K562 (cell line): ENCODE results near the gene CPSF2. TPM values are rescaled to one million over a fixed set of nuclear protein-coding genes. Genes with fewer than 3 reads are reported as not detected.
A peak's percentile ranks its signal among the peaks of the same experiment; 100 is the strongest.

Experiments
- FOXA3 ChIP-seq, 2 experiments: fragments of 450-650 bp in 1 of 2; sonication (generic) in 1 of 2; formaldehyde crosslinking; IDR thresholded peaks in 1 of 2; conservative IDR thresholded peaks in 1 of 2; 2 replicates each; pipeline versions ENCODE4 v1.4.0 to v1.8.0; 2020 to 2022; ENCODE audit warnings: mild to moderate bottlenecking in 2 of 2, missing genetic modification reagents in 1 of 2
- GABPA ChIP-seq: fragments of 200-800 bp; sonication (Bioruptor generic); conservative IDR thresholded peaks from 2 replicates; pipeline ENCODE4 v1.6.1; 2016; ENCODE audit warnings: low read depth, missing genetic modification characterization, missing compliant biosample characterization
- HCFC1 ChIP-seq: IDR thresholded peaks from 2 replicates; pipeline ENCODE4 v1.6.1; 2012; ENCODE audit warnings: low read depth, low read length, improper control_type of control experiment
- HNRNPUL1 ChIP-seq: fragments of 200-400 bp; formaldehyde crosslinking; IDR thresholded peaks from 2 replicates; pipeline ENCODE4 v1.6.1; 2017; ENCODE audit warnings: low read length
- HOXB6 ChIP-seq: fragments of 250-450 bp; sonication (Bioruptor Pico); IDR thresholded peaks from 2 replicates; pipeline ENCODE4 v1.5.1; 2022; ENCODE audit warnings: mild to moderate bottlenecking, borderline replicate concordance
- IRF2 ChIP-seq: sonication (generic); formaldehyde crosslinking; IDR thresholded peaks from 2 replicates; pipeline ENCODE4 v1.8.1; 2022; ENCODE audit warnings: mild to moderate bottlenecking, missing genetic modification reagents
- JUN ChIP-seq, 2 experiments: sonication (generic) in 1 of 2; formaldehyde crosslinking in 1 of 2; IDR thresholded peaks; 2 replicates each; pipeline versions ENCODE4 v1.6.1 to v1.8.0; 2012 to 2022; ENCODE audit warnings: borderline replicate concordance in 2 of 2, mild to moderate bottlenecking in 2 of 2, improper control_type of control experiment in 1 of 2, low read depth in 1 of 2, low read length in 1 of 2, missing genetic modification reagents in 1 of 2
- MXI1 ChIP-seq: IDR thresholded peaks from 2 replicates; pipeline ENCODE4 v1.6.1; 2011; ENCODE audit warnings: low read depth, mild to moderate bottlenecking, improper control_type of control experiment, low read length
- NELFE ChIP-seq: IDR thresholded peaks from 2 replicates; pipeline ENCODE4 v1.6.1; 2011; ENCODE audit warnings: mild to moderate bottlenecking; ENCODE audit not compliant: insufficient read depth, insufficient read length
- NUFIP1 ChIP-seq: fragments of 450-650 bp; IDR thresholded peaks from 2 replicates; pipeline ENCODE4 v1.6.1; 2018; ENCODE audit not compliant: partially characterized antibody
- OTX1 ChIP-seq: fragments of 450-650 bp; formaldehyde crosslinking; IDR thresholded peaks from 2 replicates; pipeline ENCODE4 v1.4.0; 2022; ENCODE audit warnings: mild to moderate bottlenecking
- SIN3B ChIP-seq: fragments of 450-650 bp; IDR thresholded peaks from 2 replicates; pipeline ENCODE4 v1.6.1; 2017; ENCODE audit warnings: low read depth, mild to moderate bottlenecking, moderate library complexity
- THRAP3 ChIP-seq: fragments of 450-650 bp; IDR thresholded peaks from 2 replicates; pipeline ENCODE4 v1.6.1; 2016; ENCODE audit warnings: mild to moderate bottlenecking, inconsistent platforms, borderline replicate concordance
- ZBTB11 ChIP-seq, 3 experiments: fragments of 200-800 bp in 1 of 3; fragments of 250-450 bp in 1 of 3; fragments of 450-650 bp in 1 of 3; sonication (Bioruptor Pico) in 1 of 3; sonication (Bioruptor generic) in 1 of 3; formaldehyde crosslinking in 1 of 3; IDR thresholded peaks; 2 replicates each; pipeline versions ENCODE4 v1.6.1 to v1.8.0; 2016 to 2022; ENCODE audit warnings: mild to moderate bottlenecking in 2 of 3, missing genetic modification characterization in 2 of 3, missing compliant biosample characterization in 1 of 3, moderate library complexity in 1 of 3
- polyA plus RNA-seq, 8 experiments: library from polyadenylated mRNA; depleted of rRNA in 4 of 8; stranded (reverse) in 5 of 8; unstranded in 3 of 8; fragments of >200 nt; fragmentation: Nextera tagmentation in 2 of 8; fragmentation: Illumina TruSeq in 1 of 8; extraction: Ambion mirVana in 2 of 8; extraction: Trizol in 1 of 8; gene quantifications; 2 replicates each; pipeline versions ENCODE4 v1.2.1 to v1.2.3, GENCODE V29; 2011 to 2014; ENCODE audit warnings: inconsistent platforms in 1 of 8, missing spikeins in 1 of 8
- total RNA-seq, 7 experiments: library from RNA; depleted of rRNA in 6 of 7; stranded (reverse); fragments of >200 nt in 6 of 7; fragmentation: Illumina TruSeq in 2 of 7; extraction: Trizol in 2 of 7; gene quantifications; 2 replicates each; pipeline versions ENCODE4 v1.2.1 to v1.2.3, GENCODE V29; 2011 to 2021; ENCODE audit warnings: low replicate concordance in 1 of 7
- TF ChIP-seq, protein P1 (sequence below), 2 experiments: fragments of 450-650 bp in 1 of 2; sonication (generic) in 1 of 2; formaldehyde crosslinking in 1 of 2; IDR thresholded peaks in 1 of 2; conservative IDR thresholded peaks in 1 of 2; 2 replicates each; pipeline versions ENCODE4 v1.6.1 to v1.8.1; 2016 to 2023; ENCODE audit warnings: mild to moderate bottlenecking in 2 of 2, moderate library complexity in 2 of 2, inconsistent platforms in 1 of 2, missing genetic modification reagents in 1 of 2
- TF ChIP-seq, protein P2 (sequence below): fragments of 250-450 bp; sonication (Bioruptor Pico); IDR thresholded peaks from 2 replicates; pipeline ENCODE4 v1.4.0; 2020; ENCODE audit warnings: borderline replicate concordance

CPSF2 gene
- total and polyA plus RNA-seq, 9 of the 15 experiments (the other 6 are each of a cell fraction or from before 2014, with no cell fraction given): 20.8 to 71.3 (median 49.0) TPM

- TF ChIP-seq NELFE: no peak
- no peak for TF ChIP-seq THRAP3
- TF ChIP-seq, protein P1, sequence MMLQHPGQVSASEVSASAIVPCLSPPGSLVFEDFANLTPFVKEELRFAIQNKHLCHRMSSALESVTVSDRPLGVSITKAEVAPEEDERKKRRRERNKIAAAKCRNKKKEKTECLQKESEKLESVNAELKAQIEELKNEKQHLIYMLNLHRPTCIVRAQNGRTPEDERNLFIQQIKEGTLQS (IDR thresholded peaks at IDR 0.05): peak; percentile 52; the same call in 1 of the 2 replicates
- TF ChIP-seq, protein P1 (CRISPR knock-in tag; conservative IDR thresholded peaks at IDR 0.05): no peak
- peak; percentile 73 for TF ChIP-seq NUFIP1
- peak; percentile 18; the same call in 1 of the 2 replicates for TF ChIP-seq HCFC1
- peak; percentile 20; the same call in 1 of the 2 replicates for TF ChIP-seq GABPA (tag)
- no peak for TF ChIP-seq MXI1
- no peak for TF ChIP-seq IRF2 (CRISPR knock-in tag)
- no peak for TF ChIP-seq JUN (IDR thresholded peaks at IDR 0.05; ENCODE audit: borderline replicate concordance, low read depth, low read length)
- TF ChIP-seq JUN (CRISPR knock-in tag; IDR thresholded peaks at IDR 0.05; ENCODE audit: borderline replicate concordance): no peak
- 0 out of 4 replicates have a peak, but pooled peaks of 1 of the 2 experiments have one; percentile 53 for TF ChIP-seq FOXA3 (CRISPR knock-in tag; conservative IDR thresholded peaks at IDR 0.05 in 1 of 2, IDR thresholded peaks at IDR 0.05 in 1 of 2)
- no peak for TF ChIP-seq OTX1
- no peak for TF ChIP-seq HNRNPUL1
- TF ChIP-seq HOXB6 (CRISPR knock-in tag): no peak
- peak; percentile 58 for TF ChIP-seq SIN3B
- TF ChIP-seq, protein P2, sequence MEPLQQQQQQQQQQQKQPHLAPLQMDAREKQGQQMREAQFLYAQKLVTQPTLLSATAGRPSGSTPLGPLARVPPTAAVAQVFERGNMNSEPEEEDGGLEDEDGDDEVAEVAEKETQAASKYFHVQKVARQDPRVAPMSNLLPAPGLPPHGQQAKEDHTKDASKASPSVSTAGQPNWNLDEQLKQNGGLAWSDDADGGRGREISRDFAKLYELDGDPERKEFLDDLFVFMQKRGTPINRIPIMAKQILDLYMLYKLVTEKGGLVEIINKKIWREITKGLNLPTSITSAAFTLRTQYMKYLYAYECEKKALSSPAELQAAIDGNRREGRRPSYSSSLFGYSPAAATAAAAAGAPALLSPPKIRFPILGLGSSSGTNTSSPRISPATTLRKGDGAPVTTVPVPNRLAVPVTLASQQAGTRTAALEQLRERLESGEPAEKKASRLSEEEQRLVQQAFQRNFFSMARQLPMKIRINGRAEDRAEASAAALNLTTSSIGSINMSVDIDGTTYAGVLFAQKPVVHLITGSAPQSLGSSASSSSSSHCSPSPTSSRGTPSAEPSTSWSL (CRISPR knock-in tag): no peak
- TF ChIP-seq ZBTB11 (CRISPR knock-in tag; IDR thresholded peaks at IDR 0.05): peak in 1 of 3 experiments; percentile 46; a peak in 1 of 6 replicates
Measured at GRCh38 chr14:92121670-92122350, at the start of gene CPSF2, which contains the start of gene NDUFB1 (continued).
